K562 (cell line): ENCODE measurements around the gene SPTLC2. TPM values are rescaled to one million over a fixed set of nuclear protein-coding genes. Genes with fewer than 3 reads are reported as not detected.

Source experiments
- MEF2A ChIP-seq: IDR thresholded peaks from 2 replicates; pipeline ENCODE4 v1.6.1; 2011; ENCODE audit warnings: low read depth, mild to moderate bottlenecking, low read length, moderate library complexity; ENCODE audit not compliant: control insufficient read depth
- POU5F1 ChIP-seq: fragments of 150-350 bp; IDR thresholded peaks from 2 replicates; pipeline ENCODE4 v1.6.1; 2014; ENCODE audit warnings: borderline replicate concordance, low read length, low read depth, mild to moderate bottlenecking; ENCODE audit not compliant: partially characterized antibody
- ZNF407 ChIP-seq: fragments of 450-650 bp; IDR thresholded peaks from 2 replicates; pipeline ENCODE4 v1.6.1; 2016; ENCODE audit warnings: low read depth
- polyA plus RNA-seq, 8 experiments: library from polyadenylated mRNA; depleted of rRNA in 4 of 8; stranded (reverse) in 5 of 8; unstranded in 3 of 8; fragments of >200 nt; fragmentation: Nextera tagmentation in 2 of 8; fragmentation: Illumina TruSeq in 1 of 8; extraction: Ambion mirVana in 2 of 8; extraction: Trizol in 1 of 8; gene quantifications; 2 replicates each; pipeline versions ENCODE4 v1.2.1 to v1.2.3, GENCODE V29; 2011 to 2014; ENCODE audit warnings: inconsistent platforms in 1 of 8, missing spikeins in 1 of 8
- total RNA-seq, 7 experiments: library from RNA; depleted of rRNA in 6 of 7; stranded (reverse); fragments of >200 nt in 6 of 7; fragmentation: Illumina TruSeq in 2 of 7; extraction: Trizol in 2 of 7; gene quantifications; 2 replicates each; pipeline versions ENCODE4 v1.2.1 to v1.2.3, GENCODE V29; 2011 to 2021; ENCODE audit warnings: low replicate concordance in 1 of 7

Gene SPTLC2
- total and polyA plus RNA-seq, 9 of the 15 experiments (the other 6 are each of a cell fraction or from before 2014, with no cell fraction given) = 4.5 to 30.4 (median 14.0) TPM

GRCh38 chr14:77601846-77602619, 14.4 kb downstream of the SPTLC2 start (continued):
- no peak for TF ChIP-seq ZNF407
- no peak for TF ChIP-seq MEF2A
- TF ChIP-seq POU5F1 = no peak
